Measurements from ENCODE around the gene ARHGEF3.

Gene ARHGEF3

GRCh38 chr3:56792193-56792592, 9.6 kb downstream of the ARHGEF3 start:
- TF ChIP-seq, protein P1, sequence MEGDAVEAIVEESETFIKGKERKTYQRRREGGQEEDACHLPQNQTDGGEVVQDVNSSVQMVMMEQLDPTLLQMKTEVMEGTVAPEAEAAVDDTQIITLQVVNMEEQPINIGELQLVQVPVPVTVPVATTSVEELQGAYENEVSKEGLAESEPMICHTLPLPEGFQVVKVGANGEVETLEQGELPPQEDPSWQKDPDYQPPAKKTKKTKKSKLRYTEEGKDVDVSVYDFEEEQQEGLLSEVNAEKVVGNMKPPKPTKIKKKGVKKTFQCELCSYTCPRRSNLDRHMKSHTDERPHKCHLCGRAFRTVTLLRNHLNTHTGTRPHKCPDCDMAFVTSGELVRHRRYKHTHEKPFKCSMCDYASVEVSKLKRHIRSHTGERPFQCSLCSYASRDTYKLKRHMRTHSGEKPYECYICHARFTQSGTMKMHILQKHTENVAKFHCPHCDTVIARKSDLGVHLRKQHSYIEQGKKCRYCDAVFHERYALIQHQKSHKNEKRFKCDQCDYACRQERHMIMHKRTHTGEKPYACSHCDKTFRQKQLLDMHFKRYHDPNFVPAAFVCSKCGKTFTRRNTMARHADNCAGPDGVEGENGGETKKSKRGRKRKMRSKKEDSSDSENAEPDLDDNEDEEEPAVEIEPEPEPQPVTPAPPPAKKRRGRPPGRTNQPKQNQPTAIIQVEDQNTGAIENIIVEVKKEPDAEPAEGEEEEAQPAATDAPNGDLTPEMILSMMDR (conservative IDR thresholded peaks at IDR 0.05) = no peak
- TF ChIP-seq ZFX (IDR thresholded peaks at IDR 0.05) = no peak
- H3K27ac ChIP-seq = no peak overlapping the region

- TF ChIP-seq, protein P1 (conservative IDR thresholded peaks at IDR 0.05) = no peak
- no peak for TF ChIP-seq ZFX (IDR thresholded peaks at IDR 0.05)
- no peak overlapping the region for H3K27ac ChIP-seq
Observed at GRCh38 chr3:56790016-56790821, 11.5 kb downstream of the ARHGEF3 start.

- no peak for TF ChIP-seq ZFX (IDR thresholded peaks at IDR 0.05)
- TF ChIP-seq, protein P1 (conservative IDR thresholded peaks at IDR 0.05) = no peak
- H3K27ac ChIP-seq = no peak overlapping the region
Observed at GRCh38 chr3:56789076-56789475, 12.7 kb downstream of the ARHGEF3 start.

DNA sequence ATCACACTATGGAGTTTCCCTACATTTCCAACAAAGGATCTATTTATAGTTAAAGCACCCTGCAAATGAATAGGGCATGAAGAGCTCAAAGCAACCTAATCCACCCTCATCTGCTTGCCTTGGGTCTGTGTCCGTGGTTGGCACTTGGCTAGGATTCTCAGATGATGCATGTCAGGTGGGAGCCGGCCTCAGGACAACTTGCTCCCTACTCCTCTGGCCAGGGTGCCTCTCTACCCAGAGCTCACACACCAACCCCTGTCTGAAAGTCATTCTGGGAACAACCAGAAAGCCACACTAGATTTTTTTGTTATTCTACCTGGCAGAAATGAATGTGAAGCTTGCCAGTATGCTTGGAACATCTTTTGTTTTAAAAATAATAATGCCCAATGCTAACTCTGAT, 13.2 kb downstream of the ARHGEF3 start:
- TF ChIP-seq, protein P1 (conservative IDR thresholded peaks at IDR 0.05) = no peak
- no peak for TF ChIP-seq ZFX (IDR thresholded peaks at IDR 0.05)
- no peak overlapping the region for H3K27ac ChIP-seq

GRCh38 chr3:56787784-56788256, 13.9 kb downstream of the ARHGEF3 start:
- TF ChIP-seq, protein P1 (conservative IDR thresholded peaks at IDR 0.05) = no peak
- TF ChIP-seq ZFX (IDR thresholded peaks at IDR 0.05) = no peak
- no peak overlapping the region for H3K27ac ChIP-seq

DNA sequence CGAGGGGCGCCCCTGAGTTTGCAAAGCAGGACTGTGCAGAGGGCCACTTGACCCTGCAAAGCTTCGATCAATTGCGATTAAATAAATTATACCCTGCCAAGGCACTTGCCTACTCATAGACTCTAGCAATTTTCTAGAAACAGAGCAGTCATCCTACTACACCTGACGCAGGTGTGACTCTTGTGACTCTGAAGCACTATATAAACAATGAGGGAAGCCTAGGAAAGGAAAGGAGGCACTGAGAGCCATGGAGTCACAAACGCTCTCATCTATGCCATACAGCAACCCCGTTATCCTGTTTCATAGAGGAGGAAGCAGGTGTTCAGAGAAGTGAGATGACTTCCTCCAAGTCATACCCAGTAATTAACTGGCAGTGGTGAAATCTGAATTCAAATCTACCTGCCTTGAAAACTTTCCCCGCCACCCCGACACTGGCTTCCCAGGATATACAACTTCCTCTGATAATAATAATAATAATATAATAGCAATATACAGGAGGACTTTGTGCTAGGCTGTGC, 14.4 kb downstream of the ARHGEF3 start:
- TF ChIP-seq, protein P1 (conservative IDR thresholded peaks at IDR 0.05) = no peak
- no peak for TF ChIP-seq ZFX (IDR thresholded peaks at IDR 0.05)
- no peak overlapping the region for H3K27ac ChIP-seq

DNA sequence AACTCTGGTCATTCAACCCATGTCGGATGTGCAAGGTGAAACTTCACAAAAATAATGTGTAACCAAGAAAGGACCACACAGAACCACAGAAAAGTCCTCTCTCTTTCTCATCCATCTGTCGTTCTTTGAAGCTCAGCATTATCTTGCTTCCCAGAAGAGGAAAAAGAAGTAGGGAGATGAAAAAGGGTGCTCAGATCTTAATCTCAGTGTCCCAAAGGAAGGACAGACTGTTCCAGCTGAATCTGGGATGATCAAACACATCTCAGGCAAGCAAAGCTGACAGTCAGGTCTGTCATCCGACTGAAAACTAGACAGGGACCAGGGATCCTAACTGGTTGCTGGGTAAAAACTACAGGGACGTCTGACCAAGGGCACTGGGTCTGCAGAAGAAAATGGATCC, 16.2 kb downstream of the ARHGEF3 start:
- no peak overlapping the region; the same call in 1 of the 2 replicates for H3K27ac ChIP-seq
- TF ChIP-seq, protein P1 (conservative IDR thresholded peaks at IDR 0.05) = no peak
- no peak for TF ChIP-seq ZFX (IDR thresholded peaks at IDR 0.05)
